GF-D8 (cell line): ENCODE data around the gene PEPD.

ENCODE experiments used
- DNase-seq: peaks from one replicate; lab custom pipeline; 2025; lab: John Stamatoyannopoulos, UW

Gene PEPD

GRCh38 chr19:33458171-33458633, 63.4 kb downstream of the PEPD start:
- no peak for DNase-seq

GRCh38 chr19:33456845-33457220, 64.8 kb downstream of the PEPD start:
- DNase-seq: no peak

- no peak for DNase-seq
Measured at GRCh38 chr19:33456076-33456844, 65.3 kb downstream of the PEPD start.

GRCh38 chr19:33453265-33453664, 68.3 kb downstream of the PEPD start:
- no peak for DNase-seq

GRCh38 chr19:33450689-33451088, 70.9 kb downstream of the PEPD start:
- DNase-seq: no peak

GRCh38 chr19:33449799-33450198, 71.8 kb downstream of the PEPD start:
- no peak for DNase-seq

GRCh38 chr19:33448159-33448516, 73.5 kb downstream of the PEPD start:
- DNase-seq: no peak

- DNase-seq: peak; percentile 21
Measured at GRCh38 chr19:33447336-33448158, 74.0 kb downstream of the PEPD start.

GRCh38 chr19:33446330-33447293, 75.0 kb downstream of the PEPD start:
- DNase-seq: no peak

GRCh38 chr19:33445442-33446329, 75.9 kb downstream of the PEPD start:
- DNase-seq: no peak

- no peak for DNase-seq
Measured at GRCh38 chr19:33444562-33445441, 76.8 kb downstream of the PEPD start.

- DNase-seq: no peak
Measured at GRCh38 chr19:33443638-33444561, 77.7 kb downstream of the PEPD start.

- DNase-seq: no peak
Measured at GRCh38 chr19:33442706-33443105, 78.9 kb downstream of the PEPD start.

- DNase-seq: no peak
Measured at GRCh38 chr19:33441828-33442227, 79.8 kb downstream of the PEPD start.

- peak; percentile 55 for DNase-seq
Measured at GRCh38 chr19:33441277-33441699, 80.3 kb downstream of the PEPD start.

- no peak for DNase-seq
Measured at GRCh38 chr19:33440682-33441081, 80.9 kb downstream of the PEPD start.

GRCh38 chr19:33440241-33440640, 81.3 kb downstream of the PEPD start:
- DNase-seq: no peak

GRCh38 chr19:33438987-33439781, 82.4 kb downstream of the PEPD start:
- no peak for DNase-seq
